IMR-90 (cell line): ENCODE data around the gene KCNIP3. TPM values are rescaled to one million over a fixed set of nuclear protein-coding genes. Genes with fewer than 3 reads are reported as not detected.
"Not testable (repeated sequence)": the region's sequence is repeated elsewhere in the genome, so short reads cannot be mapped to it uniquely, and the experiment has no call there.

Source experiments
- ATAC-seq: fragments of 200-7000 bp; cut with Tn5 transposase; 2 replicates; pipeline ENCODE4 v1.9.1; 2020; ENCODE audit warnings: low read depth, mild to moderate bottlenecking, moderate library complexity
- BruUV-seq: library from RNA; stranded (reverse); fragments of 400-500 nt; replicated peaks from 2 replicates; lab custom pipeline; 2021; lab: Mats Ljungman, UMichigan
- CTCF ChIA-PET: fragments of 300-600 bp; formaldehyde crosslinking; extraction: SDS; loops from one replicate; lab custom pipeline; 2021; ENCODE audit warnings: antibody characterized with exemption; lab: Yijun Ruan, JAX
- POLR2A ChIA-PET: fragments of 300-600 bp; sonication (Branson Sonifier 250); formaldehyde crosslinking; loops from one replicate; lab custom pipeline; 2022; ENCODE audit warnings: antibody characterized with exemption; ENCODE audit not compliant: unreplicated experiment; lab: Charles Lee
- DNase-seq: peaks from one replicate; pipeline ENCODE4 v3.0.0; 2013
- H2AFZ ChIP-seq: replicated peaks from 2 replicates; pipeline ENCODE3; 2013; ENCODE audit warnings: low read length, mild to moderate bottlenecking; ENCODE audit not compliant: poor library complexity
- H2AK5ac ChIP-seq: 2 replicates; pipeline ENCODE4 v1.6.1; 2013; ENCODE audit warnings: low read depth, low read length, inconsistent platforms
- H2AK9ac ChIP-seq: replicated peaks from 2 replicates; pipeline ENCODE3; 2013; ENCODE audit warnings: mild to moderate bottlenecking, low read depth, low read length, moderate library complexity; ENCODE audit not compliant: poor library complexity
- H2BK120ac ChIP-seq: 2 replicates; pipeline ENCODE4 v1.6.1; 2013; ENCODE audit warnings: low read depth, low read length, inconsistent platforms
- H2BK15ac ChIP-seq: 3 replicates; pipeline ENCODE4 v1.6.1; 2013; ENCODE audit warnings: low read depth, low read length, inconsistent platforms
- H2BK20ac ChIP-seq: 2 replicates; pipeline ENCODE4 v1.6.1; 2013; ENCODE audit warnings: low read depth, mild to moderate bottlenecking, inconsistent platforms, low read length, moderate library complexity
- H2BK5ac ChIP-seq: 2 replicates; pipeline ENCODE4 v1.6.1; 2013; ENCODE audit warnings: mild to moderate bottlenecking, low read depth, low read length, inconsistent platforms; ENCODE audit not compliant: poor library complexity, severe bottlenecking
- H3K14ac ChIP-seq: replicated peaks from 2 replicates; pipeline ENCODE4 v1.6.1; 2013; ENCODE audit warnings: low read depth, low read length, inconsistent platforms
- H3K18ac ChIP-seq: 2 replicates; pipeline ENCODE4 v1.6.1; 2013; ENCODE audit warnings: low read depth, low read length, control low read depth
- H3K23ac ChIP-seq: 2 replicates; pipeline ENCODE4 v1.6.1; 2013; ENCODE audit warnings: low read depth, low read length, inconsistent platforms
- H3K27ac ChIP-seq: 2 replicates; pipeline ENCODE4 v1.5.1; 2013; ENCODE audit warnings: mild to moderate bottlenecking, control low read depth, low read length; ENCODE audit not compliant: insufficient read depth
- H3K27me3 ChIP-seq: 2 replicates; pipeline ENCODE4 v1.6.1; 2013; ENCODE audit warnings: low read length; ENCODE audit not compliant: control insufficient read depth, insufficient read depth
- H3K36me3 ChIP-seq: 2 replicates; pipeline ENCODE4 v1.6.1; 2013; ENCODE audit warnings: low read length, mixed read lengths; ENCODE audit not compliant: control insufficient read depth, insufficient read depth
- H3K4ac ChIP-seq: 2 replicates; pipeline ENCODE4 v1.6.1; 2013; ENCODE audit warnings: low read depth, low read length, inconsistent platforms
- H3K4me1 ChIP-seq: 2 replicates; pipeline ENCODE4 v1.6.1; 2013; ENCODE audit warnings: low read length, mixed read lengths; ENCODE audit not compliant: control insufficient read depth, insufficient read depth
- H3K4me2 ChIP-seq: 2 replicates; pipeline ENCODE4 v1.6.1; 2013; ENCODE audit warnings: low read depth, mild to moderate bottlenecking, control low read depth, low read length, moderate library complexity
- H3K4me3 ChIP-seq: 2 replicates; pipeline ENCODE4 v1.5.1; 2013; ENCODE audit warnings: low read depth, mild to moderate bottlenecking, control low read depth, low read length, moderate library complexity; ENCODE audit not compliant: insufficient read depth
- H3K56ac ChIP-seq: 2 replicates; pipeline ENCODE4 v1.6.1; 2013; ENCODE audit warnings: low read length, inconsistent platforms; ENCODE audit not compliant: insufficient read depth; ENCODE audit errors: extremely low read depth
- H3K79me1 ChIP-seq, 2 experiments: 2 replicates each; pipeline ENCODE4 v1.6.1; 2013; ENCODE audit warnings: low read length in 2 of 2, inconsistent platforms in 1 of 2, low read depth in 1 of 2
- H3K9ac ChIP-seq: 2 replicates; pipeline ENCODE4 v1.6.1; 2013; ENCODE audit warnings: low read depth, low read length, control low read depth
- H3K9me1 ChIP-seq: 2 replicates; pipeline ENCODE4 v1.6.1; 2013; ENCODE audit warnings: low read length, inconsistent platforms; ENCODE audit not compliant: insufficient read depth
- H3K9me3 ChIP-seq: 2 replicates; pipeline ENCODE4 v1.6.1; 2013; ENCODE audit warnings: low read length; ENCODE audit not compliant: control insufficient read depth, insufficient read depth
- H4K20me1 ChIP-seq: 2 replicates; pipeline ENCODE4 v1.6.1; 2013; ENCODE audit warnings: low read length, inconsistent platforms; ENCODE audit not compliant: insufficient read depth
- H4K5ac ChIP-seq: 2 replicates; pipeline ENCODE4 v1.6.1; 2013; ENCODE audit warnings: mild to moderate bottlenecking, low read depth, low read length, control low read depth
- H4K8ac ChIP-seq, 2 experiments: 2 replicates each; pipeline ENCODE4 v1.6.1; 2013; ENCODE audit warnings: low read depth in 2 of 2, low read length in 2 of 2, control low read depth in 1 of 2, inconsistent platforms in 1 of 2
- H4K91ac ChIP-seq: 2 replicates; pipeline ENCODE4 v1.6.1; 2013; ENCODE audit warnings: low read depth, low read length, inconsistent platforms; ENCODE audit not compliant: insufficient read depth
- WGBS, 2 experiments: methylation state at CpG; one replicate each; pipeline versions ENCODE4 v1.1.5 to v1.1.7; 2013; ENCODE audit warnings: missing lambda C conversion rate in 2 of 2; ENCODE audit not compliant: insufficient read length in 1 of 2; ENCODE audit errors: extremely low coverage in 2 of 2; 5-methylcytosine and 5-hydroxymethylcytosine counted together
- dilution Hi-C: fragments of 300-500 bp; cut with HindIII; formaldehyde crosslinking; loops from one replicate; pipeline ENCODE4 v1.14.3; 2018; ENCODE audit warnings: low sequenced_read_pairs; ENCODE audit not compliant: unreplicated experiment
- in situ Hi-C: fragments of 300-500 bp; cut with MboI; formaldehyde crosslinking; loops from 3 replicates; pipeline ENCODE4 v1.14.3; 2019; ENCODE audit warnings: low sequenced_read_pairs, inconsistent platforms, mixed read lengths
- intact Hi-C: fragments of 100-400 bp; cut with micrococcal nuclease; formaldehyde crosslinking; loops from 2 replicates; pipeline ENCODE4 v1.10.0; 2022
- polyA plus RNA-seq, 3 experiments: library from polyadenylated mRNA; depleted of rRNA; stranded (reverse); fragments of >200 nt; gene quantifications; 2 replicates each; pipeline ENCODE4 v1.2.3, GENCODE V29; 2012; ENCODE audit warnings: low replicate concordance in 1 of 3
- total RNA-seq: library from RNA; depleted of rRNA; stranded (reverse); fragments of >200 nt; gene quantifications from 2 replicates; pipeline ENCODE4 v1.2.3, GENCODE V29; 2012

KCNIP3 gene
- total and polyA plus RNA-seq, 2 of the 4 experiments (the other 2 are of a cell fraction), result 0.72 to 1.4 TPM

- Histone ChIP-seq H3K4me2 (peak overlapping the region; percentile 2; the same call in 1 of the 2 replicates), H2BK20ac (peak overlapping the region; percentile 94), H3K14ac (peak overlapping the region; percentile 84), H4K91ac (peak overlapping the region; percentile 84), H3K23ac (peak overlapping the region; percentile 79; the same call in 1 of the 2 replicates), H4K5ac (peak overlapping the region; percentile 37), H3K4ac (peak overlapping the region; percentile 96), H2BK5ac (peak overlapping the region; percentile 71), H3K18ac (peak overlapping the region; percentile 69), H2BK120ac (peak overlapping the region; percentile 96), H4K8ac (peak overlapping the region; percentile 68 to 97), H2AK5ac (peak overlapping the region; percentile 95; the same call in 1 of the 2 replicates), H2BK15ac (peak overlapping the region; percentile 79; the same call in 1 of the 3 replicates), H3K27ac (peak overlapping the region; percentile 77)
- H3K9me3 ChIP-seq, H3K4me1 ChIP-seq, intact Hi-C loops, H3K9ac ChIP-seq, in situ Hi-C loops, H2AFZ ChIP-seq, H3K4me3 ChIP-seq, dilution Hi-C loops, DNase-seq, H4K20me1 ChIP-seq, CTCF ChIA-PET, H2AK9ac ChIP-seq, H3K9me1 ChIP-seq, H3K56ac ChIP-seq, BruUV-seq, H3K36me3 ChIP-seq, H3K27me3 ChIP-seq, POLR2A ChIA-PET, H3K79me1 ChIP-seq: not testable (repeated sequence)
- no CpG with 5 or more reads among the region's 2 CpGs for WGBS, 2 experiments
- peak; percentile 5 for ATAC-seq
Observed at GRCh38 chr2:95433973-95434372, 136.8 kb downstream of the KCNIP3 start.
